PC-3 (cell line): ENCODE measurements around the gene FGD5. TPM values are rescaled to one million over a fixed set of nuclear protein-coding genes. Genes with fewer than 3 reads are reported as not detected.

Experiments
- ATAC-seq: fragments of 200-7000 bp; cut with Tn5 transposase; 2 replicates; pipeline ENCODE4 v1.9.1; 2020; ENCODE audit warnings: mild to moderate bottlenecking, moderate library complexity
- BruUV-seq: library from RNA; stranded (reverse); fragments of 400-500 nt; replicated peaks from 2 replicates; lab custom pipeline; 2021; lab: Mats Ljungman, UMichigan
- CTCF ChIA-PET: fragments of 300-600 bp; sonication (Branson Sonifier 250); formaldehyde crosslinking; loops from one replicate; lab custom pipeline; 2022; ENCODE audit warnings: antibody characterized with exemption; lab: Charles Lee
- POLR2A ChIA-PET: fragments of 300-600 bp; sonication (Branson Sonifier 250); formaldehyde crosslinking; loops from one replicate; lab custom pipeline; 2022; ENCODE audit warnings: antibody characterized with exemption; ENCODE audit not compliant: unreplicated experiment; lab: Charles Lee
- DNase-seq: peaks from one replicate; pipeline ENCODE4 v3.0.0-alpha.2; 2015
- H2AFZ ChIP-seq: fragments of 300-600 bp; sonication (generic); 2 replicates; pipeline ENCODE4 v1.6.0; 2016; ENCODE audit warnings: antibody characterized with exemption, low read length
- H3F3A ChIP-seq: fragments of 300-600 bp; sonication (generic); one replicate; pipeline ENCODE4 v1.6.0; 2017; ENCODE audit warnings: antibody characterized with exemption, low read length, control low read depth, mild to moderate bottlenecking; ENCODE audit not compliant: unreplicated experiment
- H3K27ac ChIP-seq: fragments of 300-600 bp; sonication (generic); 2 replicates; pipeline ENCODE4 v1.5.1; 2016; ENCODE audit warnings: mild to moderate bottlenecking, low read length
- H3K27me3 ChIP-seq: fragments of 300-600 bp; sonication (generic); 2 replicates; pipeline ENCODE4 v1.6.1; 2016; ENCODE audit warnings: low read length, mixed read lengths
- H3K36me3 ChIP-seq: fragments of 300-600 bp; sonication (generic); 2 replicates; pipeline ENCODE4 v1.6.1; 2016; ENCODE audit warnings: low read depth, mixed run types, low read length, mixed read lengths
- H3K4me1 ChIP-seq: fragments of 300-600 bp; sonication (generic); 2 replicates; pipeline ENCODE4 v1.5.1; 2016; ENCODE audit warnings: low read length; ENCODE audit not compliant: insufficient read depth
- H3K4me2 ChIP-seq: fragments of 300-600 bp; sonication (generic); 2 replicates; pipeline ENCODE4 v1.6.0; 2016; ENCODE audit warnings: low read length
- H3K4me3 ChIP-seq: fragments of 300-600 bp; sonication (generic); 2 replicates; pipeline ENCODE4 v1.5.1; 2016; ENCODE audit warnings: mild to moderate bottlenecking, low read length, mixed read lengths
- H3K79me2 ChIP-seq: fragments of 300-600 bp; sonication (generic); 2 replicates; pipeline ENCODE4 v1.6.1; 2017; ENCODE audit warnings: low read length, mixed read lengths
- H3K9ac ChIP-seq: fragments of 300-600 bp; sonication (generic); 2 replicates; pipeline ENCODE4 v1.6.0; 2016; ENCODE audit warnings: mild to moderate bottlenecking, low read length
- H3K9me2 ChIP-seq: fragments of 300-600 bp; sonication (generic); replicated peaks from 2 replicates; pipeline ENCODE4 v1.6.1; 2016; ENCODE audit warnings: mixed run types, low read length, mixed read lengths
- H3K9me3 ChIP-seq: fragments of 300-600 bp; sonication (generic); 2 replicates; pipeline ENCODE4 v1.6.1; 2016; ENCODE audit warnings: low read length, mixed read lengths
- H4K20me1 ChIP-seq: fragments of 300-600 bp; sonication (generic); 2 replicates; pipeline ENCODE4 v1.6.1; 2016; ENCODE audit warnings: low read length, mixed read lengths
- CTCF ChIP-seq: fragments of 300-600 bp; sonication (generic); conservative IDR thresholded peaks from 2 replicates; pipeline ENCODE4 v1.5.1; 2017; ENCODE audit warnings: antibody characterized with exemption, low read depth, mild to moderate bottlenecking, low read length
- EZH2 ChIP-seq: fragments of 300-600 bp; sonication (generic); IDR thresholded peaks from one replicate; pipeline ENCODE4 v1.6.1; 2017; ENCODE audit warnings: antibody characterized with exemption, mild to moderate bottlenecking, low read length; ENCODE audit not compliant: unreplicated experiment
- EZH2phosphoT487 ChIP-seq: fragments of 300-600 bp; sonication (generic); IDR thresholded peaks from 2 replicates; pipeline ENCODE4 v1.6.1; 2018; ENCODE audit warnings: mild to moderate bottlenecking, antibody characterized with exemption, low read length, borderline replicate concordance
- intact Hi-C: fragments of 100-400 bp; cut with micrococcal nuclease; formaldehyde crosslinking; loops from 2 replicates; pipeline ENCODE4 v1.9.0; 2023
- total RNA-seq: library from RNA; depleted of rRNA; stranded (reverse); fragments of >200 nt; gene quantifications from 2 replicates; pipeline ENCODE4 v1.2.3, GENCODE V29; 2014

Gene FGD5
- total RNA-seq, 1 experiment from 2014 or later = not detected

GRCh38 chr3:14962762-14963161 lies 144.0 kb downstream of the FGD5 start:
- Histone ChIP-seq H3F3A (no peaks in the 10 kb centered on the region), H4K20me1 (no peaks in the 10 kb centered on the region), H2AFZ (no peak overlapping the region), H3K27me3 (no peaks in the 10 kb centered on the region), H3K4me3 (no peak overlapping the region), H3K36me3 (peaks cover 29% of the 10 kb centered on the region), H3K4me1 (no peaks in the 10 kb centered on the region), H3K4me2 (no peak overlapping the region), H3K27ac (no peak overlapping the region), H3K79me2 (peaks cover 70% of the 10 kb centered on the region), H3K9me3 (no peaks in the 10 kb centered on the region), H3K9me2 (no peaks in the 10 kb centered on the region), H3K9ac (no peak overlapping the region)
- POLR2A ChIA-PET = no interaction called here
- intact Hi-C loops = no loop called here
- no TSS peak for BruUV-seq
- CTCF ChIA-PET = no interaction called here
- TF ChIP-seq CTCF (no peak), EZH2 (no peak), EZH2phosphoT487 (no peak)
- DNase-seq (peak; percentile 44), ATAC-seq (peak; percentile 27; the same call in 1 of the 2 replicates)

- POLR2A ChIA-PET = no interaction called here
- no peaks in the 10 kb centered on the region for H3K9me3 ChIP-seq
Measured at GRCh38 chr3:14967285-14967684, 148.5 kb downstream of the FGD5 start.

More at GRCh38 chr3:14967285-14967684, 148.5 kb downstream of the FGD5 start:
- Histone ChIP-seq H3K4me1 (no peaks in the 10 kb centered on the region), H3K9me2 (no peaks in the 10 kb centered on the region), H3K27me3 (no peaks in the 10 kb centered on the region), H3K9ac (no peak overlapping the region), H3K36me3 (peaks cover 17% of the 10 kb centered on the region), H3K4me3 (no peak overlapping the region), H3F3A (no peaks in the 10 kb centered on the region), H3K4me2 (no peak overlapping the region), H2AFZ (no peak overlapping the region), H3K79me2 (peaks cover 40% of the 10 kb centered on the region), H3K27ac (no peak overlapping the region), H4K20me1 (no peaks in the 10 kb centered on the region)
- ATAC-seq (no peak), DNase-seq (no peak)
- intact Hi-C loops = no loop called here
- CTCF ChIA-PET = no interaction called here
- BruUV-seq = no TSS peak
- TF ChIP-seq EZH2phosphoT487 (no peak), EZH2 (no peak), CTCF (no peak)
